Measurements from ENCODE around the gene COL26A1. TPM values are rescaled to one million over a fixed set of nuclear protein-coding genes. Genes with fewer than 3 reads are reported as not detected.

The COL26A1 gene
- total RNA-seq, 1 experiment from 2014 or later: 42.6 TPM

- H3K27me3 ChIP-seq (ENCODE audit: insufficient read depth, low read length): no peaks in the 10 kb centered on the region
- no peak overlapping the region for H2BK15ac ChIP-seq (ENCODE audit: low read depth, low read length)
- no peak overlapping the region for H3T11ph ChIP-seq (ENCODE audit: low read length)
- H2AFZ ChIP-seq (ENCODE audit: low read length): no peak overlapping the region
- H3K23me2 ChIP-seq (ENCODE audit: insufficient read length, low read depth, low read length, poor library complexity, severe bottlenecking): no peaks in the 10 kb centered on the region
- no peaks in the 10 kb centered on the region for H3K79me2 ChIP-seq (ENCODE audit: insufficient read depth, low read length)
- H3K4me1 Mint-ChIP-seq: peaks cover 7 to 16% of the 10 kb centered on the region in 2 experiments
- H2BK12ac ChIP-seq (ENCODE audit: insufficient read length, low read depth, low read length): no peak overlapping the region
- H2AK5ac ChIP-seq (ENCODE audit: insufficient read length, low read length): no peak overlapping the region
- H3K4me1 ChIP-seq (ENCODE audit: insufficient read depth, low read length): no peaks in the 10 kb centered on the region
- H4K8ac ChIP-seq (replicated peaks; ENCODE audit: insufficient read length, low read depth, low read length): no peak overlapping the region
- no peak overlapping the region for H3K14ac ChIP-seq (ENCODE audit: insufficient read depth, low read length)
- no peak overlapping the region for H3K9ac ChIP-seq (ENCODE audit: extremely low read depth, insufficient read length, low read length)
- H3K4ac ChIP-seq (ENCODE audit: low read depth, low read length): no peak overlapping the region
- WGBS (ENCODE audit: extremely low coverage, insufficient read length, low lambda C conversion rate): no CpG with 5 or more reads among the region's 18 CpGs
- H3K27me3 Mint-ChIP-seq (ENCODE audit: low read depth): peaks cover 25% of the 10 kb centered on the region
- H2BK120ac ChIP-seq (ENCODE audit: low read depth, low read length, poor library complexity, severe bottlenecking): no peak overlapping the region
- no peak overlapping the region for H3K56ac ChIP-seq (ENCODE audit: insufficient read length, low read depth, low read length)
- H2BK5ac ChIP-seq (ENCODE audit: insufficient read length, low read length): no peak overlapping the region
- no peak overlapping the region for H4K91ac ChIP-seq (ENCODE audit: insufficient read length, low read depth, low read length)
- no peak overlapping the region for H2BK20ac ChIP-seq (ENCODE audit: low read depth, low read length, poor library complexity, severe bottlenecking)
- peaks cover 0 to 5% of the 10 kb centered on the region in 2 experiments; a peak in 2 of 5 replicates for H3K9me3 Mint-ChIP-seq
- H3K18ac ChIP-seq (ENCODE audit: insufficient read length, low read depth, low read length): no peak overlapping the region
- no peak overlapping the region for H4K5ac ChIP-seq (ENCODE audit: insufficient read length, low read depth, low read length)
- H3K79me1 ChIP-seq (ENCODE audit: insufficient read depth, low read depth, low read length, poor library complexity, severe bottlenecking): no peaks in the 10 kb centered on the region
- no peak overlapping the region for H3K27ac ChIP-seq (ENCODE audit: insufficient read length, low read depth, low read length)
- H3K4me3 Mint-ChIP-seq: no peak overlapping the region
- peaks cover 10% of the 10 kb centered on the region for H3K9me3 ChIP-seq (ENCODE audit: control insufficient read depth, low read depth, low read length)
- H3K4me2 ChIP-seq (ENCODE audit: insufficient read depth, insufficient read length, low read length): no peak overlapping the region
- H4K20me1 ChIP-seq (ENCODE audit: control insufficient read depth, insufficient read depth, insufficient read length): no peaks in the 10 kb centered on the region
- no peak overlapping the region; a peak in 1 of 7 replicates for H3K27ac Mint-ChIP-seq
- no peak overlapping the region for H3K23ac ChIP-seq (ENCODE audit: insufficient read length, low read depth, low read length)
- no peak for DNase-seq
- peaks cover 0 to 3% (median 0%) of the 10 kb centered on the region in 3 experiments; a peak in 3 of 7 replicates for H3K36me3 Mint-ChIP-seq (ENCODE audit: insufficient read depth in 1 of 3, low read depth in 3 of 3)
- TF ChIP-seq, protein P1, sequence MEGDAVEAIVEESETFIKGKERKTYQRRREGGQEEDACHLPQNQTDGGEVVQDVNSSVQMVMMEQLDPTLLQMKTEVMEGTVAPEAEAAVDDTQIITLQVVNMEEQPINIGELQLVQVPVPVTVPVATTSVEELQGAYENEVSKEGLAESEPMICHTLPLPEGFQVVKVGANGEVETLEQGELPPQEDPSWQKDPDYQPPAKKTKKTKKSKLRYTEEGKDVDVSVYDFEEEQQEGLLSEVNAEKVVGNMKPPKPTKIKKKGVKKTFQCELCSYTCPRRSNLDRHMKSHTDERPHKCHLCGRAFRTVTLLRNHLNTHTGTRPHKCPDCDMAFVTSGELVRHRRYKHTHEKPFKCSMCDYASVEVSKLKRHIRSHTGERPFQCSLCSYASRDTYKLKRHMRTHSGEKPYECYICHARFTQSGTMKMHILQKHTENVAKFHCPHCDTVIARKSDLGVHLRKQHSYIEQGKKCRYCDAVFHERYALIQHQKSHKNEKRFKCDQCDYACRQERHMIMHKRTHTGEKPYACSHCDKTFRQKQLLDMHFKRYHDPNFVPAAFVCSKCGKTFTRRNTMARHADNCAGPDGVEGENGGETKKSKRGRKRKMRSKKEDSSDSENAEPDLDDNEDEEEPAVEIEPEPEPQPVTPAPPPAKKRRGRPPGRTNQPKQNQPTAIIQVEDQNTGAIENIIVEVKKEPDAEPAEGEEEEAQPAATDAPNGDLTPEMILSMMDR (conservative IDR thresholded peaks at IDR 0.05): no peak
Observed at GRCh38 chr7:101586078-101586905, 223.6 kb downstream of the COL26A1 start.
